Lung (tissue), 12 donors: ENCODE results near the gene TRPM2. TPM values are rescaled to one million over a fixed set of nuclear protein-coding genes. Genes with fewer than 3 reads are reported as not detected.
"Not testable (repeated sequence)": the region's sequence is repeated elsewhere in the genome, so short reads cannot be mapped to it uniquely, and the experiment has no call there.

Experiments used
- ATAC-seq: fragments of 200-7000 bp; cut with Tn5 transposase; one replicate; pipeline ENCODE4 v1.9.1; 2020; ENCODE audit warnings: moderate number of reproducible peaks; ENCODE audit not compliant: insufficient read depth, low FRiP score
- DNase-seq, 3 donors: peaks; one replicate each; pipeline ENCODE4 v3.0.0-alpha.2; 2013 to 2017
- H3K27ac ChIP-seq, 2 donors: one replicate each; pipeline ENCODE4 v1.5.1; 2013; ENCODE audit warnings: mild to moderate bottlenecking in 2 of 2, moderate library complexity in 2 of 2, control low read depth in 1 of 2, inconsistent platforms in 1 of 2, low read depth in 1 of 2, low read length in 1 of 2
- H3K27me3 ChIP-seq, 3 donors: one replicate each; pipeline ENCODE4 v1.5.1; 2013; ENCODE audit warnings: low read length in 2 of 3; ENCODE audit not compliant: control insufficient read depth in 3 of 3, insufficient read depth in 3 of 3
- H3K36me3 ChIP-seq, 4 donors: one replicate each; pipeline ENCODE4 v1.5.1; 2013; ENCODE audit warnings: low read length in 4 of 4, mild to moderate bottlenecking in 1 of 4, moderate library complexity in 1 of 4; ENCODE audit not compliant: control insufficient read depth in 4 of 4, insufficient read depth in 4 of 4
- H3K4me1 ChIP-seq, 5 donors: one replicate each; pipeline ENCODE4 v1.5.1; 2013; ENCODE audit warnings: low read length in 5 of 5, mild to moderate bottlenecking in 2 of 5, moderate library complexity in 1 of 5; ENCODE audit not compliant: control insufficient read depth in 5 of 5, insufficient read depth in 5 of 5
- H3K4me3 ChIP-seq: one replicate; pipeline ENCODE4 v1.5.1; 2013; ENCODE audit warnings: mild to moderate bottlenecking, control low read depth, moderate library complexity
- H3K9ac ChIP-seq, 2 donors: one replicate each; pipeline ENCODE4 v1.5.1; 2013; ENCODE audit warnings: low read length in 2 of 2, control low read depth in 1 of 2; ENCODE audit not compliant: insufficient read depth in 1 of 2
- H3K9me3 ChIP-seq, 4 donors: one replicate each; pipeline ENCODE4 v1.5.1; 2013; ENCODE audit warnings: low read length in 3 of 4, mild to moderate bottlenecking in 1 of 4, moderate library complexity in 1 of 4; ENCODE audit not compliant: control insufficient read depth in 4 of 4, insufficient read depth in 3 of 4
- WGBS, 2 donors: extraction: QIAGEN DNeasy Blood & Tissue Kit; methylation state at CpG; one replicate each; pipeline ENCODE4 v1.1.7; 2013; 5-methylcytosine and 5-hydroxymethylcytosine counted together
- polyA plus RNA-seq, 2 donors: library from polyadenylated mRNA; stranded (reverse); fragments of 200-250 nt; gene quantifications; one replicate each; pipeline ENCODE4 v1.2.1, GENCODE V29; 2013
- total RNA-seq, 2 donors: library from RNA; depleted of rRNA in 1 of 2; stranded (reverse); fragments of >200 nt in 1 of 2; gene quantifications; one replicate each; pipeline ENCODE4 v1.2.1, GENCODE V29; 2014 to 2021
- TF ChIP-seq, protein P1 (sequence below): IDR thresholded peaks from 2 replicates; pipeline ENCODE4 v1.5.1; 2012; ENCODE audit warnings: mild to moderate bottlenecking; ENCODE audit errors: control extremely low read depth, extremely low read depth
- donor health status: control.
- donor health status: control.
- donor health status: Bipolar disorder and iron deficiency.
- donor health status: healthy.
- donor health status: DM: yes; HTN: yes; CAD: no.

Gene TRPM2
- total and polyA plus RNA-seq, 4 donors = 5.9 to 26.2 (median 10.3) TPM

DNA sequence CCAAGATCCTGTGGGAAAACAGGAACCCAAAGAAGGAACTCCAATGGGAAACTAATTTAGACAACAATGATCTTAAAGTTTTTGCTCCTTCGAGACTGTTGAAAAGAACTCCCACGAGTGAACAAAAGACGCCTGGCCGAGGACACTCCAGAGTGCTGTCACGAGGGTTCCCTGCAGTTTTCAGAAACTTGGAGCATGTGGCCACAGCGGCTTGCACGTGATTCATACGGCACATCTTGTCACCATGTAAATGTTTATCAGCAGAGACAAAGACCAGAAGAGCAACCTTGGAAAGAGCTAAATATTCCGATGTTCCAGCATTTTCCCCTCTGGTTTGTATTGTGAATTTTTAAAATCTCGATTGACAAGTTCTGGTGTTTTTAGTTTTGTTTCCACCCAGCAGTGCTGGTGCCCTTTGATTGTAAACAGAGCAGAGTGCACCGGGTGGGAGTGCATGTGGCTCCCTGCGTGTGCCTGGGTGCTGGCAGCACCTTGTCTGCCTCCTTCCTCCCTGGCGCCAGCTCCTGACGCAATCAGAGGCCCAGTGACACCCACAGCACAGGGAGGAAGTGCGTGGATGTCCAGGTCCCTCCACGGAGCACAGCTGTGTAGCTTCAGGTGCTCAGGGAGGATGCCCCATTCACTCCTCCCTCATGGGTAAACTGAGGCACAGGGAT, 124.8 kb downstream of the TRPM2 start:
- TF ChIP-seq, protein P1, sequence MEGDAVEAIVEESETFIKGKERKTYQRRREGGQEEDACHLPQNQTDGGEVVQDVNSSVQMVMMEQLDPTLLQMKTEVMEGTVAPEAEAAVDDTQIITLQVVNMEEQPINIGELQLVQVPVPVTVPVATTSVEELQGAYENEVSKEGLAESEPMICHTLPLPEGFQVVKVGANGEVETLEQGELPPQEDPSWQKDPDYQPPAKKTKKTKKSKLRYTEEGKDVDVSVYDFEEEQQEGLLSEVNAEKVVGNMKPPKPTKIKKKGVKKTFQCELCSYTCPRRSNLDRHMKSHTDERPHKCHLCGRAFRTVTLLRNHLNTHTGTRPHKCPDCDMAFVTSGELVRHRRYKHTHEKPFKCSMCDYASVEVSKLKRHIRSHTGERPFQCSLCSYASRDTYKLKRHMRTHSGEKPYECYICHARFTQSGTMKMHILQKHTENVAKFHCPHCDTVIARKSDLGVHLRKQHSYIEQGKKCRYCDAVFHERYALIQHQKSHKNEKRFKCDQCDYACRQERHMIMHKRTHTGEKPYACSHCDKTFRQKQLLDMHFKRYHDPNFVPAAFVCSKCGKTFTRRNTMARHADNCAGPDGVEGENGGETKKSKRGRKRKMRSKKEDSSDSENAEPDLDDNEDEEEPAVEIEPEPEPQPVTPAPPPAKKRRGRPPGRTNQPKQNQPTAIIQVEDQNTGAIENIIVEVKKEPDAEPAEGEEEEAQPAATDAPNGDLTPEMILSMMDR = no peak
- Histone ChIP-seq H3K9ac (no peak overlapping the region), H3K27ac (no peak overlapping the region), H3K9me3 (no peaks in the 10 kb centered on the region), H3K27me3 (no peaks in the 10 kb centered on the region), H3K4me1 (peaks cover 0 to 6% (median 0%) of the 10 kb centered on the region in 5 donors), H3K36me3 (no peaks in the 10 kb centered on the region), H3K4me3 (no peak overlapping the region)
- 58% methylated on average over 16 of the region's 16 CpGs for WGBS, 2 donors
- ATAC-seq (no peak), DNase-seq (peak in 1 of 3 donors; percentile 6)

DNA sequence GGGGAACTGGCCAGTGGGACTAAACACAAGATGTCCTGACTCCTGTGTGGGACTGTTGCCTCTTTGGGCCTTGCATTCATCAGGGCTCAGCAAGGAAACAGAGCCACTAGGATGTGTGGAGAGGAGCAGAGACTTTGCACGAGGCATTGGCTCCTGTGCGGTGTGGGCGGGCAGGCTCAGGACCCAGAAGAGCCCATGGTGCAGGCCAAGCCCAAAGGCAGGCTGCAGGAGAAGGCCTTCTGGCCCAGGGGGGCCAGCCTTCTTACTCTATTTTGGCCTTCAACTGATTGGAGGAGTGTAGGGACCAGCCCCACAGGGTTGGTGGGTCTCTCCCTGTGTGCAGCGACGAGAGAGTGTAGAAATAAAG, 125.4 kb downstream of the TRPM2 start:
- Histone ChIP-seq H3K4me3 (no peak overlapping the region), H3K27me3 (no peaks in the 10 kb centered on the region), H3K9me3 (no peaks in the 10 kb centered on the region), H3K4me1 (peaks cover 0 to 6% (median 0%) of the 10 kb centered on the region in 5 donors), H3K36me3 (no peaks in the 10 kb centered on the region), H3K27ac (no peak overlapping the region), H3K9ac (no peak overlapping the region)
- ATAC-seq (no peak), DNase-seq (no peak)
- TF ChIP-seq, protein P1 = no peak
- 92 to 94% methylated on average over 5 of the region's 5 CpGs for WGBS, 2 donors

DNA sequence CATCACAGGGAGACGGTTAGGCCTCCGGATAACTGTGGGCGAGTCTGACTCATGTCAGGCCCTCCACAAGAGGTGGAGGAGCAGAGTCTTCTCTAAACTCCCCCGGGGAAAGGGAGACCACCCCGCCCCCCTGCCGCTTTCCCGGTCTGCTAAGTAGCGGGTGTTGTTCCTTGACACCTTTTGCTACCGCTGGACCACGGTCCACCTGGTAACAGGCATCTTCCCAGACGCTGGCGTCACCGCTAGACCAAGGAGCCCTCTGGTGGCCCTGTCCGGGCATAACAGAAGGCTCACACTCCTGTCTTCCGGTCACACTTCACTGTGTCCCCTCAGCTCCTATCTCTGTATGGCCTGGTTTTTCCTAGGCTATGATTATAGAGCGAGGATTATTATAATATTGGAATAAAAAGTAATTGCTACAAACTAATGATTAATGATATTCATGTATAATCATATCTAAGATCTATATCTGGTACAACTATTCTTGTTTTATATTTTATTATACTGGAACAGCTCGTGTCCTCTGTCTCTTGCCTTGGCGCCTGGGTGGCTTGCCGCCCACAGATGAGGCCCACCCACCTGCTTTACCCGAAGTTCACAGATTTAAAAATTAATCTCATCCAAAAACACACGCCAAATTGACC, 126.3 kb downstream of the TRPM2 start:
- not testable (repeated sequence) for H3K4me3 ChIP-seq, H3K9ac ChIP-seq, ATAC-seq, DNase-seq, H3K4me1 ChIP-seq, H3K27ac ChIP-seq, H3K9me3 ChIP-seq, H3K27me3 ChIP-seq, H3K36me3 ChIP-seq
- TF ChIP-seq, protein P1 = peak; percentile 10
- 50% methylated on average over 21 of the region's 21 CpGs for WGBS, 2 donors
